ENCODE results near the gene TTLL3. TPM values are rescaled to one million over a fixed set of nuclear protein-coding genes. Genes with fewer than 3 reads are reported as not detected.

Gene TTLL3
- total RNA-seq, 4 donors from 2014 or later: 39.0 to 64.6 (median 56.9) TPM

DNA sequence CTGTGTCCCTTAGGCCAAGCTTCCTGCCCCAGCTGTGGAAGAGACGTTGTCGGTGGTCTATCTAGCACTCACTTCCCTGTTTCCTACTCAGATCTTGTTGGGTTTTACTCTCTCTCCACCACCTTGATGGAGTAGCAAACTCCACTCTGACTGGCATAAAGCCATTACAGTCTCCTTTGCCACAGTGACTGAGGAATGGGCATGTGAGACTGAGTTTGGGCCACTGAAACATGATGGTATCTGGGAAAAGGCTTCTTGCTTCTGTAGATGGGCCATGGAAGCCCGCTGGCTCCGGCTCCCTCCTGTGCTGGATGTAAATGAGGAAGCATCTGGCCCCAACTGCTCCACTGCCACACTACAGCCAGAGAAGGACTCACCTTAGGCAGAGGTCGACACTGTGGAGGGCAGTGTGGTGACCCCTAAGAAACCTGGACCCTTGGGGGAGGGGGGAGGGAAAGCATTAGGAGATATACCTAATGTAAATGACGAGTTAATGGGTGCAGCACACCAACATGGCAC lies 30.9 kb upstream of the TTLL3 start:
- WGBS, 2 donors: 80 to 91% methylated on average over 6 of the region's 6 CpGs
- H3K9me3 ChIP-seq: no peaks in the 10 kb centered on the region
- H3K27ac ChIP-seq: peak overlapping the region in 2 of 3 donors; percentile 13 to 24
- H3K4me3 ChIP-seq (replicated peaks in 1 of 3): no peak overlapping the region
- intact Hi-C loops (cut with DNase I): no loop called here
- H3K27me3 ChIP-seq: no peaks in the 10 kb centered on the region
- peaks cover 5 to 17% of the 10 kb centered on the region in 2 donors for H3K36me3 ChIP-seq
- no peak for DNase-seq
- TF ChIP-seq, protein P1, sequence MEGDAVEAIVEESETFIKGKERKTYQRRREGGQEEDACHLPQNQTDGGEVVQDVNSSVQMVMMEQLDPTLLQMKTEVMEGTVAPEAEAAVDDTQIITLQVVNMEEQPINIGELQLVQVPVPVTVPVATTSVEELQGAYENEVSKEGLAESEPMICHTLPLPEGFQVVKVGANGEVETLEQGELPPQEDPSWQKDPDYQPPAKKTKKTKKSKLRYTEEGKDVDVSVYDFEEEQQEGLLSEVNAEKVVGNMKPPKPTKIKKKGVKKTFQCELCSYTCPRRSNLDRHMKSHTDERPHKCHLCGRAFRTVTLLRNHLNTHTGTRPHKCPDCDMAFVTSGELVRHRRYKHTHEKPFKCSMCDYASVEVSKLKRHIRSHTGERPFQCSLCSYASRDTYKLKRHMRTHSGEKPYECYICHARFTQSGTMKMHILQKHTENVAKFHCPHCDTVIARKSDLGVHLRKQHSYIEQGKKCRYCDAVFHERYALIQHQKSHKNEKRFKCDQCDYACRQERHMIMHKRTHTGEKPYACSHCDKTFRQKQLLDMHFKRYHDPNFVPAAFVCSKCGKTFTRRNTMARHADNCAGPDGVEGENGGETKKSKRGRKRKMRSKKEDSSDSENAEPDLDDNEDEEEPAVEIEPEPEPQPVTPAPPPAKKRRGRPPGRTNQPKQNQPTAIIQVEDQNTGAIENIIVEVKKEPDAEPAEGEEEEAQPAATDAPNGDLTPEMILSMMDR (IDR thresholded peaks at IDR 0.05): no peak
- TF ChIP-seq POLR2A (IDR thresholded peaks at IDR 0.05): no peak
- H3K4me1 ChIP-seq: peaks cover 0 to 45% of the 10 kb centered on the region in 2 donors

DNA sequence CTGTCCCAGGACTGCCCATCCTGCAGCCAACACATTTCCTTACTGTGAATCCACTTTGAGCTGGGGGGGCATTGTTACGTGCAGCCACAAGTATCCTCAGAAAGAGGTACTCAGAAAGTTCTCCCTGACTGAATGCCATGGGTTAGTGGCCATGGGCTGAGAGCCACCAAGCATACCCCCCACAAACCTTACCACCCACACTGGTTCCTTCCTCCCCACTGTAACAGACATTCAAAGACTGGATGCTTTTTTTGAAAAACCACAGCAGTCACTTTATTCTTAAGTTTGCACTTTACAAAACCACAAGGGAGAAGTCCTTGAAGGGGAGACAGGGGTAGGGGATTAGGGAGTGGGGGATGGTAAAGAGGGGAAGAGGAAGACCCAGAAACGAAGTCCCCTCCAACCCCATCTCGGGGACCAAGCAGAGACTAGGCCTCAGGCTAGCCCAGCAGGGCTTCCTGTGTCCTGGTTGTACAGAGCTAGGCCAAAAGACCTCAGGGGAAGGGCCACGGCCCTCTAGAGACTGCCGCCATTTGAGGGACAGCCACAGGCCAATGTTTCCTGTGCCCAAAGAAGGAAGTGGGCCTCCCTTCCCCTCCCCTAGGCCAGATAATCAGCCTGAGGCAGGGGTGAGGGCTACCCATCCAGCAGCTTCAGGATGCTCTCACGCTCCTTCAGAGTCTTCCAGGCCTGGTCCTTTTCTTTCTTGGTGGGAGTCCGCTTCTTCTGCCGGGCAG lies 30.2 kb upstream of the TTLL3 start:
- intact Hi-C loops (cut with DNase I): no loop called here
- 64 to 74% methylated on average over 8 of the region's 8 CpGs for WGBS, 2 donors
- Histone ChIP-seq H3K27ac (peak overlapping the region; percentile 40 to 76 (median 49)), H3K27me3 (no peaks in the 10 kb centered on the region), H3K4me1 (peaks cover 0 to 45% of the 10 kb centered on the region in 2 donors), H3K4me3 (replicated peaks in 1 of 3) (no peak overlapping the region), H3K9me3 (no peaks in the 10 kb centered on the region), H3K36me3 (peaks cover 5 to 25% of the 10 kb centered on the region in 2 donors)
- TF ChIP-seq POLR2A (IDR thresholded peaks at IDR 0.05): no peak
- TF ChIP-seq, protein P1 (IDR thresholded peaks at IDR 0.05): no peak
- DNase-seq: peak; percentile 82 to 89

DNA sequence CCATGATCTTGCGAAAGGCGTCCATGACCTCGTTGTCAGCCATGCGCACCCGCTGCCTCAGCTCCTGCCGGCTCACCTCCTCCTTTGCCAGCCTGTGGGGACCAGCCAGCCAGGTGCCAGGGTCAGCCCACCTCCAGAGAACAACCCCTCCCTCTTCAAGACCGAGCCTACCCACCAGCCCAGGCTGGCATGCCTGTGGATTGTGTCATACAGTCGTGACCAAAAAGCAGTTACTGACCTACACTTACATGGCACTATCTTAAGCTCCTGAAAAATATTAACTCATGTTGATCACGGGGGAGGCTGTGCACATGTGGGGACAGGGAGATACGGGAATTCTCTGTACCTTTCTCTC lies 29.6 kb upstream of the TTLL3 start:
- whole genome bisulfite sequencing, 2 donors: 79 to 85% methylated on average over 10 of the region's 10 CpGs
- no peaks in the 10 kb centered on the region for H3K9me3 ChIP-seq
- peaks cover 11 to 29% of the 10 kb centered on the region in 2 donors for H3K36me3 ChIP-seq
- no peak overlapping the region for H3K4me3 ChIP-seq (replicated peaks in 1 of 3)
- intact Hi-C loops (cut with DNase I): no loop called here
- H3K27ac ChIP-seq: peak overlapping the region; percentile 43 to 76 (median 49)
- peaks cover 0 to 45% of the 10 kb centered on the region in 2 donors for H3K4me1 ChIP-seq
- DNase-seq: peak; percentile 46 to 47
- no peaks in the 10 kb centered on the region for H3K27me3 ChIP-seq
- TF ChIP-seq, protein P1 (IDR thresholded peaks at IDR 0.05): no peak
- no peak for TF ChIP-seq POLR2A (IDR thresholded peaks at IDR 0.05)

DNA sequence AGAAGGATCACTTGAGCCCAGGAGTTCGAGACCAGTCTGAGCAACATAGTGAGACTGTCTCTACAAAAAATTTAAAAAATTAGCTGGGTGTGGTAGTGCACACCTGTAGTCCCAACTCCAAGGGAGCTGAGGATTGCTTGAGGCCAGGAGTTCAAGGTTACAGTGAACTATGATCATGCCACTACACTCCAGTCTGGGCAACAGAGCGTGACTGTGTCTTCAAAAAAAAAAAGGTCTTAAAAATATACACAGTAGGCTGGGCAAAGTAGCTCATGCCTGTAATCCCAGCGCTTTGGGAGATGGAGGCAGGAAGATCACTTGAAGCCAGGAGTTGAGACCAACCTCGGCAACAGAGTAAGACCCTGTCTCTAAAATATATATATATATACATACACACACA lies 29.2 kb upstream of the TTLL3 start:
- Histone ChIP-seq H3K4me1 (peaks cover 0 to 45% of the 10 kb centered on the region in 2 donors), H3K36me3 (peaks cover 14 to 32% of the 10 kb centered on the region in 2 donors), H3K27ac (peak overlapping the region; percentile 43 to 76 (median 49)), H3K27me3 (no peaks in the 10 kb centered on the region), H3K4me3 (replicated peaks in 1 of 3) (no peak overlapping the region), H3K9me3 (no peaks in the 10 kb centered on the region)
- no peak for DNase-seq
- intact Hi-C loops (cut with DNase I): no loop called here
- WGBS, 2 donors: 66 to 70% methylated on average over 4 of the region's 4 CpGs
- TF ChIP-seq, protein P1 (IDR thresholded peaks at IDR 0.05): no peak
- no peak for TF ChIP-seq POLR2A (IDR thresholded peaks at IDR 0.05)

DNA sequence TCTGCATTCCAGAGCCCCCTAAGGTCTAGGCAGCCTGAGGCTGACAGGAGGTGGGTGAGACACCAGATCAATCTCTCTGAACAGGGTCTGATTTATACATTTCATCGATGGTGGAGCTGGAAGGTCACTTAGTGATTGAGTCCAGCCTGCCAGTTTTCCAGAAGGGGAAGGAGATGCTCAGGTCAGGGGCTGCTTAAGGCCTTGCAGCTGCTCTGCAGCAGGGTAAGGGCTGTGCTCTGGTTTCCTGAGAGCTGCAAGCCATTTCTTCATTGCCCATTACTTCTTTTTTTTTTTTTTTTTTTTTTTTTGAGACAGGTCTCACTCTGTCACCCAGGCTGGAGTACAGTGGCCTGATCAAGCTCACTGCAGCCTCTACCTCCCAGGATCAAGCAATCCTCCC lies 28.5 kb upstream of the TTLL3 start:
- Histone ChIP-seq H3K27ac (peak overlapping the region; percentile 43 to 76 (median 49)), H3K27me3 (no peaks in the 10 kb centered on the region)

More for the DNA sequence above, 28.5 kb upstream of the TTLL3 start:
- WGBS, 2 donors: 87 to 93% methylated on average over 1 of the region's 1 CpG
- Histone ChIP-seq H3K4me1 (peaks cover 0 to 45% of the 10 kb centered on the region in 2 donors), H3K4me3 (replicated peaks in 1 of 3) (no peak overlapping the region), H3K36me3 (peaks cover 14 to 36% of the 10 kb centered on the region in 2 donors), H3K9me3 (no peaks in the 10 kb centered on the region)
- no peak for DNase-seq
- TF ChIP-seq, protein P1 (IDR thresholded peaks at IDR 0.05): no peak
- no peak for TF ChIP-seq POLR2A (IDR thresholded peaks at IDR 0.05)
- intact Hi-C loops (cut with DNase I): no loop called here
